Activated CD8-positive, alpha-beta memory T cell treated with anti-CD3 and anti-CD28 coated beads, Interleukin-2, amount 50 U/mL, for 1 hour (primary cell): ENCODE measurements around the gene HOMER3.
A peak's percentile ranks its signal among the peaks of the same experiment; 100 is the strongest.
"Not testable (repeated sequence)": the region's sequence is repeated elsewhere in the genome, so short reads cannot be mapped to it uniquely, and the experiment has no call there.

Experiments used
- DNase-seq: peaks from one replicate; pipeline ENCODE4 v3.0.0-alpha.2; 2020; ENCODE audit errors: extremely low read depth

HOMER3 gene

GRCh38 chr19:18952364-18953003, 11.5 kb upstream of the HOMER3 start:
- DNase-seq, result not testable (repeated sequence)

GRCh38 chr19:18951721-18952281, 10.8 kb upstream of the HOMER3 start:
- DNase-seq, result no peak

GRCh38 chr19:18949858-18950257, 8.8 kb upstream of the HOMER3 start:
- DNase-seq, result no peak

GRCh38 chr19:18948976-18949356, 7.9 kb upstream of the HOMER3 start:
- DNase-seq, result no peak

GRCh38 chr19:18948075-18948975, 7.3 kb upstream of the HOMER3 start:
- no peak for DNase-seq

- DNase-seq, result no peak
Measured at GRCh38 chr19:18946918-18947317, 5.9 kb upstream of the HOMER3 start.

GRCh38 chr19:18946335-18946734, 5.3 kb upstream of the HOMER3 start:
- no peak for DNase-seq

- no peak for DNase-seq
Measured at GRCh38 chr19:18945297-18945696, 4.3 kb upstream of the HOMER3 start.

- DNase-seq, result no peak
Measured at GRCh38 chr19:18943465-18943864, 2.4 kb upstream of the HOMER3 start.

- DNase-seq, result no peak
Measured at GRCh38 chr19:18942692-18943091, 1.7 kb upstream of the HOMER3 start.

GRCh38 chr19:18941628-18942354, 774 bp upstream of the HOMER3 start:
- DNase-seq, result no peak

GRCh38 chr19:18939922-18940768, 872 bp downstream of the HOMER3 start:
- no peak for DNase-seq

GRCh38 chr19:18939163-18939562, 1.9 kb downstream of the HOMER3 start:
- DNase-seq, result no peak

- no peak for DNase-seq
Measured at GRCh38 chr19:18933297-18933696, 7.7 kb downstream of the HOMER3 start.

GRCh38 chr19:18932216-18932841, 8.7 kb downstream of the HOMER3 start:
- peak; percentile 52 for DNase-seq

GRCh38 chr19:18931316-18932162, 9.5 kb downstream of the HOMER3 start:
- no peak for DNase-seq

GRCh38 chr19:18929311-18929710, 11.7 kb downstream of the HOMER3 start:
- no peak for DNase-seq

- DNase-seq, result no peak
Measured at GRCh38 chr19:18928018-18928805, 12.8 kb downstream of the HOMER3 start.

- DNase-seq, result no peak
Measured at GRCh38 chr19:18924684-18925213, 16.3 kb downstream of the HOMER3 start.
